B cell (primary cell): Measurements from ENCODE around the gene HNRNPAB. TPM values are rescaled to one million over a fixed set of nuclear protein-coding genes. Genes with fewer than 3 reads are reported as not detected.
"Not testable (repeated sequence)": the region's sequence is repeated elsewhere in the genome, so short reads cannot be mapped to it uniquely, and the experiment has no call there.

Experiments
- ATAC-seq: fragments of 200-7000 bp; cut with Tn5 transposase; one replicate; pipeline ENCODE4 v1.10.0; 2021; ENCODE audit warnings: low read depth, mild to moderate bottlenecking, moderate number of reproducible peaks, moderate library complexity
- CTCF ChIA-PET: fragments of 350-600 bp; sonication (Branson Sonifier 250); formaldehyde crosslinking; loops from one replicate; lab custom pipeline; 2021; ENCODE audit warnings: antibody characterized with exemption, inconsistent platforms; lab: Charles Lee
- POLR2A ChIA-PET: fragments of 350-600 bp; sonication (Branson Sonifier 250); formaldehyde crosslinking; loops from one replicate; lab custom pipeline; 2021; ENCODE audit warnings: antibody characterized with exemption; lab: Charles Lee
- DNase-seq: peaks from one replicate; pipeline ENCODE4 v3.0.0; 2013
- H2AFZ ChIP-seq: 2 replicates; pipeline ENCODE4 v1.6.1; 2012; ENCODE audit warnings: mild to moderate bottlenecking, low read depth, low read length; ENCODE audit not compliant: insufficient read depth, poor library complexity, severe bottlenecking
- H3K27ac ChIP-seq, 2 donors: 1 replicate in 1 of 2; 2 replicates in 1 of 2; pipeline ENCODE4 v1.5.1; 2012 to 2013; ENCODE audit warnings: low read length in 2 of 2, mild to moderate bottlenecking in 2 of 2, moderate library complexity in 1 of 2
- H3K27me3 ChIP-seq, 4 experiments: fragments of 200-600 bp in 1 of 4; sonication (generic) in 1 of 4; replicated peaks in 1 of 4; 1 replicate in 2 of 4; 2 replicates in 2 of 4; pipeline versions ENCODE4 v1.6.1 to v1.7.0; 2013 to 2016; ENCODE audit warnings: low read length in 3 of 4, mild to moderate bottlenecking in 2 of 4, mixed read lengths in 1 of 4, moderate library complexity in 1 of 4; ENCODE audit not compliant: insufficient read depth in 4 of 4, control insufficient read depth in 3 of 4; ENCODE audit errors: control extremely low read depth in 1 of 4
- H3K36me3 ChIP-seq, 2 experiments: replicated peaks in 1 of 2; 1 replicate in 1 of 2; 2 replicates in 1 of 2; pipeline versions ENCODE4 v1.6.1 to v1.7.1; 2013; ENCODE audit warnings: low read length in 1 of 2; ENCODE audit not compliant: insufficient read depth in 2 of 2, control insufficient read depth in 1 of 2; ENCODE audit errors: control extremely low read depth in 1 of 2, extremely low read depth in 1 of 2
- H3K4me1 ChIP-seq, 2 donors: fragments of 200-600 bp in 1 of 2; sonication (generic) in 1 of 2; 1 replicate in 1 of 2; 2 replicates in 1 of 2; pipeline versions ENCODE4 v1.5.1 to v1.6.1; 2013 to 2017; ENCODE audit warnings: low read length in 2 of 2; ENCODE audit not compliant: control insufficient read depth in 2 of 2, insufficient read depth in 2 of 2
- H3K4me2 ChIP-seq: replicated peaks from 2 replicates; pipeline ENCODE3; 2012; ENCODE audit warnings: mild to moderate bottlenecking, low read depth, low read length; ENCODE audit not compliant: poor library complexity, severe bottlenecking
- H3K4me3 ChIP-seq, 5 experiments: fragments of 200-600 bp in 1 of 5; sonication (generic) in 1 of 5; 1 replicate in 3 of 5; 2 replicates in 2 of 5; pipeline versions ENCODE4 v1.5.1 to v1.7.0; 2011 to 2016; ENCODE audit warnings: low read length in 4 of 5, mild to moderate bottlenecking in 4 of 5, low read depth in 2 of 5, control low read depth in 1 of 5, moderate library complexity in 1 of 5; ENCODE audit not compliant: insufficient read depth in 1 of 5; ENCODE audit errors: control extremely low read depth in 1 of 5, extremely low read depth in 1 of 5
- H3K79me2 ChIP-seq: fragments of 200-600 bp; sonication (generic); one replicate; pipeline ENCODE4 v1.6.0; 2016; ENCODE audit warnings: low read length; ENCODE audit not compliant: control insufficient read depth, insufficient read depth
- H3K9ac ChIP-seq: fragments of 200-600 bp; sonication (generic); 2 replicates; pipeline ENCODE4 v1.6.1; 2017; ENCODE audit warnings: mild to moderate bottlenecking, low read length, moderate library complexity
- H3K9me3 ChIP-seq, 3 donors: one replicate each; pipeline versions ENCODE4 v1.6.1 to v1.7.1; 2013; ENCODE audit warnings: low read length in 2 of 3; ENCODE audit not compliant: control insufficient read depth in 2 of 3, insufficient read depth in 1 of 3; ENCODE audit errors: control extremely low read depth in 1 of 3
- H4K20me1 ChIP-seq: 2 replicates; pipeline ENCODE4 v1.6.0; 2012; ENCODE audit warnings: mild to moderate bottlenecking, low read length; ENCODE audit not compliant: insufficient read depth, control insufficient read depth, poor library complexity, severe bottlenecking
- H3K27ac Mint-ChIP-seq: one replicate; pipeline ENCODE4 v1.8.0; 2021; ENCODE audit warnings: mixed read lengths
- H3K27me3 Mint-ChIP-seq: one replicate; pipeline ENCODE4 v1.8.0; 2021; ENCODE audit warnings: mixed read lengths
- H3K4me1 Mint-ChIP-seq: one replicate; pipeline ENCODE4 v1.8.0; 2021; ENCODE audit warnings: mixed read lengths
- H3K4me3 Mint-ChIP-seq: one replicate; pipeline ENCODE4 v1.8.0; 2021; ENCODE audit warnings: mixed read lengths
- H3K9me3 Mint-ChIP-seq: one replicate; pipeline ENCODE4 v1.8.0; 2022; ENCODE audit warnings: mixed read lengths; ENCODE audit not compliant: insufficient read depth
- CTCF ChIP-seq: fragments of 200-600 bp; IDR thresholded peaks from one replicate; pipeline ENCODE4 v1.8.0; 2022; ENCODE audit warnings: antibody characterized with exemption, mild to moderate bottlenecking
- EZH2 ChIP-seq: IDR thresholded peaks from 2 replicates; pipeline ENCODE4 v1.6.1; 2012; ENCODE audit warnings: borderline replicate concordance, low read depth, mild to moderate bottlenecking, moderate library complexity, low read length; ENCODE audit not compliant: insufficient read depth, poor library complexity, severe bottlenecking
- WGBS: methylation state at CpG from one replicate; pipeline ENCODE4 v1.1.5; 2013; ENCODE audit warnings: missing lambda C conversion rate; ENCODE audit not compliant: insufficient coverage; 5-methylcytosine and 5-hydroxymethylcytosine counted together
- intact Hi-C: fragments of 100-400 bp; cut with micrococcal nuclease; formaldehyde crosslinking; loops from one replicate; pipeline ENCODE4 v1.10.0; 2022
- polyA plus RNA-seq: library from polyadenylated mRNA; depleted of rRNA; stranded (reverse); fragments of >200 nt; gene quantifications from 2 replicates; pipeline ENCODE4 v1.2.3, GENCODE V29; 2012
- total RNA-seq, 2 donors: library from RNA; stranded (reverse); fragments of 120-200 nt in 1 of 2; gene quantifications; 1 replicate in 1 of 2; 2 replicates in 1 of 2; pipeline versions ENCODE4 v1.2.3 to v1.2.4, GENCODE V29; 2013 to 2022

HNRNPAB gene
- total and polyA plus RNA-seq, 2 donors (not counting 1 experiment from before 2014, with no cell fraction given) = 25.1 to 75.1 TPM

DNA sequence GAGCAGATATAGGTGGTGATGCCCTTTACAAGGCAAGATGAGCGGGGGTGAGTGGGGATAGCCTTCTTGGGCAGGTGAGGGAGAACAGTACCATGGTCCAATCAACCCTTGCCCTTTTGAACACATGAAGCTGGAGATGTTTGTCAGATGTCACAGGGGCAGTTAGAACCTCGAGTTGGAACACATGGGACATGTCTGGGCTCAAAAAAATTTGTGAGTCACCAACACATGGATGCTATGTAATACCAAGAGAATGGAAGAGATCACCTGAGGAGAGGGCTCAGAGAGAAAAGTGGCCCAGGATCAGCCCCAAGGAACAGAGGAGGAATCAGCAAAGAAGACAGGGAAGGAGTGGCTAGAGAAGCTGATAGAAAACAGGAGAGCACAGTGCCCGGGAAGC lies 23.6 kb downstream of the HNRNPAB start:
- TF ChIP-seq CTCF (no peak), EZH2 (no peak)
- no peak overlapping the region for H3K27ac Mint-ChIP-seq
- Histone ChIP-seq H3K36me3 (peaks cover 2 to 77% of the 10 kb centered on the region in 2 experiments), H3K9ac (no peak overlapping the region), H3K4me3 (no peak overlapping the region), H3K9me3 (no peaks in the 10 kb centered on the region), H2AFZ (no peak overlapping the region), H4K20me1 (peaks cover 78% of the 10 kb centered on the region), H3K27ac (no peak overlapping the region), H3K4me2 (no peak overlapping the region), H3K27me3 (no peaks in the 10 kb centered on the region), H3K4me1 (peaks cover 19 to 30% of the 10 kb centered on the region in 2 donors), H3K79me2 (peaks cover 69% of the 10 kb centered on the region)
- WGBS = 94% methylated on average over 2 of the region's 3 CpGs
- DNase-seq (no peak), ATAC-seq (no peak)
- CTCF ChIA-PET = no interaction called here
- H3K9me3 Mint-ChIP-seq = no peaks in the 10 kb centered on the region
- peaks cover 44% of the 10 kb centered on the region for H3K4me1 Mint-ChIP-seq
- H3K4me3 Mint-ChIP-seq = no peak overlapping the region
- no peaks in the 10 kb centered on the region for H3K27me3 Mint-ChIP-seq
- intact Hi-C loops = no loop called here
- POLR2A ChIA-PET = no interaction called here

- H3K4me3 Mint-ChIP-seq = no peak overlapping the region
- Histone ChIP-seq H3K4me3 (no peak overlapping the region), H2AFZ (no peak overlapping the region), H3K4me2 (no peak overlapping the region), H3K79me2 (peaks cover 62% of the 10 kb centered on the region), H3K9me3 (no peaks in the 10 kb centered on the region), H3K9ac (no peak overlapping the region), H3K27ac (no peak overlapping the region), H3K36me3 (peaks cover 2 to 74% of the 10 kb centered on the region in 2 experiments), H4K20me1 (peaks cover 71% of the 10 kb centered on the region), H3K27me3 (no peaks in the 10 kb centered on the region), H3K4me1 (peaks cover 21 to 33% of the 10 kb centered on the region in 2 donors)
- CTCF ChIA-PET = no interaction called here
- 96% methylated on average over 8 of the region's 11 CpGs for WGBS
- H3K9me3 Mint-ChIP-seq = no peaks in the 10 kb centered on the region
- no peak for ATAC-seq
- peaks cover 48% of the 10 kb centered on the region for H3K4me1 Mint-ChIP-seq
- H3K27me3 Mint-ChIP-seq = no peaks in the 10 kb centered on the region
- H3K27ac Mint-ChIP-seq = no peak overlapping the region
- POLR2A ChIA-PET = no interaction called here
- intact Hi-C loops = no loop called here
- TF ChIP-seq EZH2 = no peak
- TF ChIP-seq CTCF = no peak
- no peak for DNase-seq
Measured at GRCh38 chr5:178228609-178229008, 24.3 kb downstream of the HNRNPAB start.

DNA sequence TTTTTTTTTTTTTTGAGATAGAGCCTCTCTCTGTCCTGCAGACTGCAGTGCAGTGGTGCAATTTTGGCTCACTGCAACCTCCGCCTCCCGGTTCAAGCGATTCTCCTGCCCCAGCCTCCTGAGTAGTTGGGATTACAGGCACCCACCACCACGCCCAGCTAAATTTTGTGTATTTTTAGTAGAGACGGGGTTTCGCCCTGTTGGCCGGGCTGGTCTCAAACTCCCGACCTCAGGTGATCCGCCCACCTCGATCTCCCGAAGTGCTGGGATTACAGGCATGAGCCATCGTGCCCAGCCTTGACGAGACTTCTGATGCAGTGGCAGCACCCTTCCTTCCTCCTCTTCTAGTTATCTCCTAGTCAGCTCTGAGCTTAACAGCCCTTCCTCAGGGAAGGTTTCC lies 24.8 kb downstream of the HNRNPAB start:
- H3K36me3 ChIP-seq = peaks cover 2 to 69% of the 10 kb centered on the region in 2 experiments
- H3K27me3 Mint-ChIP-seq, ATAC-seq, CTCF ChIA-PET, H3K4me2 ChIP-seq, intact Hi-C loops, H3K9me3 Mint-ChIP-seq, DNase-seq, H3K4me3 ChIP-seq, H3K27ac ChIP-seq, H3K9ac ChIP-seq, H2AFZ ChIP-seq, H3K27me3 ChIP-seq, H3K9me3 ChIP-seq, POLR2A ChIA-PET: not testable (repeated sequence)
- 98% methylated on average over 8 of the region's 13 CpGs for WGBS
- Mint-ChIP-seq H3K4me3 (peak overlapping the region; percentile 11), H3K4me1 (peaks cover 48% of the 10 kb centered on the region), H3K27ac (peak overlapping the region; percentile 58)
- H4K20me1 ChIP-seq = peaks cover 66% of the 10 kb centered on the region
- peaks cover 57% of the 10 kb centered on the region for H3K79me2 ChIP-seq
- peaks cover 21 to 33% of the 10 kb centered on the region in 2 donors for H3K4me1 ChIP-seq
